Measurements from ENCODE around the gene PAXX. TPM values are rescaled to one million over a fixed set of nuclear protein-coding genes. Genes with fewer than 3 reads are reported as not detected.

PAXX gene
- total RNA-seq, 1 donor from 2014 or later = 10.0 TPM

GRCh38 chr9:136949817-136950655 lies 42.2 kb upstream of the PAXX start:
- Histone ChIP-seq H3K36me3 (ENCODE audit: control insufficient read depth, insufficient read depth, low read length) (no peaks in the 10 kb centered on the region), H3K4me3 (ENCODE audit: low read depth, low read length) (peak overlapping the region; percentile 76), H3K27me3 (ENCODE audit: control insufficient read depth, insufficient read depth, low read length) (no peaks in the 10 kb centered on the region)
- DNase-seq (ENCODE audit: low read depth) (peak; percentile 80), FAIRE-seq (no peak)
- peak; percentile 21 for TF ChIP-seq CTCF (IDR thresholded peaks at IDR 0.05; ENCODE audit: insufficient read depth, low read length, severe bottlenecking)

- no peak for TF ChIP-seq CTCF (IDR thresholded peaks at IDR 0.05; ENCODE audit: insufficient read depth, low read length, severe bottlenecking)
- H3K27me3 ChIP-seq (ENCODE audit: control insufficient read depth, insufficient read depth, low read length) = no peaks in the 10 kb centered on the region
- DNase-seq (ENCODE audit: low read depth) = no peak
- H3K4me3 ChIP-seq (ENCODE audit: low read depth, low read length) = peak overlapping the region; percentile 76
- FAIRE-seq = no peak
- no peaks in the 10 kb centered on the region for H3K36me3 ChIP-seq (ENCODE audit: control insufficient read depth, insufficient read depth, low read length)
Measured at GRCh38 chr9:136950656-136951276, 41.5 kb upstream of the PAXX start.

GRCh38 chr9:136951541-136952320 lies 40.5 kb upstream of the PAXX start, which contains the start of gene LCN12:
LCN12 (plus strand) TSS chr9:136952273; CDS start chr9:136952328, 55 bp downstream.
- no peak within 1 kb of the TSS for H3K4me3 ChIP-seq (ENCODE audit: low read depth, low read length)
- no peak for TF ChIP-seq CTCF (IDR thresholded peaks at IDR 0.05; ENCODE audit: insufficient read depth, low read length, severe bottlenecking)
- DNase-seq (ENCODE audit: low read depth) = no peak
- FAIRE-seq = no peak
- no peaks in the 10 kb centered on the region for H3K36me3 ChIP-seq (ENCODE audit: control insufficient read depth, insufficient read depth, low read length)
- H3K27me3 ChIP-seq (ENCODE audit: control insufficient read depth, insufficient read depth, low read length) = no peaks in the 10 kb centered on the region

- no peak for TF ChIP-seq CTCF (IDR thresholded peaks at IDR 0.05; ENCODE audit: insufficient read depth, low read length, severe bottlenecking)
- H3K4me3 ChIP-seq (ENCODE audit: low read depth, low read length) = no peak overlapping the region
- H3K27me3 ChIP-seq (ENCODE audit: control insufficient read depth, insufficient read depth, low read length) = no peaks in the 10 kb centered on the region
- FAIRE-seq (no peak), DNase-seq (ENCODE audit: low read depth) (no peak)
- no peaks in the 10 kb centered on the region for H3K36me3 ChIP-seq (ENCODE audit: control insufficient read depth, insufficient read depth, low read length)
Measured at GRCh38 chr9:136952321-136952850, 39.8 kb upstream of the PAXX start.

- no peaks in the 10 kb centered on the region for H3K36me3 ChIP-seq (ENCODE audit: control insufficient read depth, insufficient read depth, low read length)
- H3K4me3 ChIP-seq (ENCODE audit: low read depth, low read length) = no peak overlapping the region
- DNase-seq (ENCODE audit: low read depth) (no peak), FAIRE-seq (no peak)
- TF ChIP-seq CTCF (IDR thresholded peaks at IDR 0.05; ENCODE audit: insufficient read depth, low read length, severe bottlenecking) = no peak
- H3K27me3 ChIP-seq (ENCODE audit: control insufficient read depth, insufficient read depth, low read length) = no peaks in the 10 kb centered on the region
Measured at GRCh38 chr9:136952876-136953770, 39.1 kb upstream of the PAXX start.

All from bronchial epithelial cell (primary cell).